Measurements from ENCODE around the gene GALNT2.

The GALNT2 gene

GRCh38 chr1:230126529-230127104 is 59.6 kb downstream of the GALNT2 start:
- no peak overlapping the region for H3K9ac ChIP-seq (ENCODE audit: low read length)
- no peak overlapping the region for H3K27ac ChIP-seq (ENCODE audit: low read depth, low read length)
- peaks cover 5% of the 10 kb centered on the region for H3K4me1 ChIP-seq (ENCODE audit: control insufficient read depth, insufficient read depth, low read length)
- peaks cover 6% of the 10 kb centered on the region for H3K36me3 ChIP-seq (ENCODE audit: control insufficient read depth, insufficient read depth, low read length)
- H3K4me3 ChIP-seq (ENCODE audit: low read length), result no peak overlapping the region
- no peaks in the 10 kb centered on the region for H3K27me3 ChIP-seq (ENCODE audit: control insufficient read depth, insufficient read depth, low read length)

GRCh38 chr1:230127105-230128054 is 60.3 kb downstream of the GALNT2 start:
- Histone ChIP-seq H3K4me3 (ENCODE audit: low read length) (no peak overlapping the region), H3K27me3 (ENCODE audit: control insufficient read depth, insufficient read depth, low read length) (no peaks in the 10 kb centered on the region), H3K9ac (ENCODE audit: low read length) (no peak overlapping the region), H3K27ac (ENCODE audit: low read depth, low read length) (no peak overlapping the region), H3K36me3 (ENCODE audit: control insufficient read depth, insufficient read depth, low read length) (peaks cover 6% of the 10 kb centered on the region), H3K4me1 (ENCODE audit: control insufficient read depth, insufficient read depth, low read length) (peaks cover 5% of the 10 kb centered on the region)

GRCh38 chr1:230128569-230129285 is 61.7 kb downstream of the GALNT2 start:
- Histone ChIP-seq H3K27me3 (ENCODE audit: control insufficient read depth, insufficient read depth, low read length) (no peaks in the 10 kb centered on the region), H3K9ac (ENCODE audit: low read length) (no peak overlapping the region), H3K4me1 (ENCODE audit: control insufficient read depth, insufficient read depth, low read length) (peaks cover 5% of the 10 kb centered on the region), H3K27ac (ENCODE audit: low read depth, low read length) (no peak overlapping the region), H3K36me3 (ENCODE audit: control insufficient read depth, insufficient read depth, low read length) (peaks cover 6% of the 10 kb centered on the region), H3K4me3 (ENCODE audit: low read length) (no peak overlapping the region)

- peaks cover 6% of the 10 kb centered on the region for H3K36me3 ChIP-seq (ENCODE audit: control insufficient read depth, insufficient read depth, low read length)
- no peaks in the 10 kb centered on the region for H3K27me3 ChIP-seq (ENCODE audit: control insufficient read depth, insufficient read depth, low read length)
- no peak overlapping the region for H3K27ac ChIP-seq (ENCODE audit: low read depth, low read length)
- no peak overlapping the region for H3K9ac ChIP-seq (ENCODE audit: low read length)
- peaks cover 5% of the 10 kb centered on the region for H3K4me1 ChIP-seq (ENCODE audit: control insufficient read depth, insufficient read depth, low read length)
- no peak overlapping the region for H3K4me3 ChIP-seq (ENCODE audit: low read length)
Measured at GRCh38 chr1:230129341-230129740, 62.3 kb downstream of the GALNT2 start.

- Histone ChIP-seq H3K4me1 (ENCODE audit: control insufficient read depth, insufficient read depth, low read length) (peaks cover 1% of the 10 kb centered on the region), H3K4me3 (ENCODE audit: low read length) (no peak overlapping the region)
Measured at GRCh38 chr1:230130172-230130944, 63.3 kb downstream of the GALNT2 start.

GRCh38 chr1:230131457-230131856 is 64.4 kb downstream of the GALNT2 start:
- H3K9ac ChIP-seq (ENCODE audit: low read length), result no peak overlapping the region
- H3K36me3 ChIP-seq (ENCODE audit: control insufficient read depth, insufficient read depth, low read length), result peaks cover 6% of the 10 kb centered on the region
- H3K27me3 ChIP-seq (ENCODE audit: control insufficient read depth, insufficient read depth, low read length), result no peaks in the 10 kb centered on the region
- H3K27ac ChIP-seq (ENCODE audit: low read depth, low read length), result no peak overlapping the region
- H3K4me1 ChIP-seq (ENCODE audit: control insufficient read depth, insufficient read depth, low read length), result no peaks in the 10 kb centered on the region
- no peak overlapping the region for H3K4me3 ChIP-seq (ENCODE audit: low read length)

More at GRCh38 chr1:230130172-230130944, 63.3 kb downstream of the GALNT2 start:
- no peak overlapping the region for H3K9ac ChIP-seq (ENCODE audit: low read length)
- H3K27ac ChIP-seq (ENCODE audit: low read depth, low read length), result no peak overlapping the region
- H3K27me3 ChIP-seq (ENCODE audit: control insufficient read depth, insufficient read depth, low read length), result no peaks in the 10 kb centered on the region
- peaks cover 6% of the 10 kb centered on the region for H3K36me3 ChIP-seq (ENCODE audit: control insufficient read depth, insufficient read depth, low read length)

- Histone ChIP-seq H3K4me1 (ENCODE audit: control insufficient read depth, insufficient read depth, low read length) (no peaks in the 10 kb centered on the region), H3K36me3 (ENCODE audit: control insufficient read depth, insufficient read depth, low read length) (peaks cover 6% of the 10 kb centered on the region), H3K4me3 (ENCODE audit: low read length) (no peak overlapping the region), H3K9ac (ENCODE audit: low read length) (no peak overlapping the region), H3K27ac (ENCODE audit: low read depth, low read length) (no peak overlapping the region), H3K27me3 (ENCODE audit: control insufficient read depth, insufficient read depth, low read length) (no peaks in the 10 kb centered on the region)
Measured at GRCh38 chr1:230132758-230133157, 65.7 kb downstream of the GALNT2 start.

GRCh38 chr1:230135726-230136125 is 68.7 kb downstream of the GALNT2 start:
- Histone ChIP-seq H3K4me1 (ENCODE audit: control insufficient read depth, insufficient read depth, low read length) (peaks cover 9% of the 10 kb centered on the region), H3K4me3 (ENCODE audit: low read length) (no peak overlapping the region), H3K27me3 (ENCODE audit: control insufficient read depth, insufficient read depth, low read length) (no peaks in the 10 kb centered on the region), H3K36me3 (ENCODE audit: control insufficient read depth, insufficient read depth, low read length) (no peaks in the 10 kb centered on the region), H3K9ac (ENCODE audit: low read length) (no peak overlapping the region), H3K27ac (ENCODE audit: low read depth, low read length) (no peak overlapping the region)

GRCh38 chr1:230136453-230137336 is 69.7 kb downstream of the GALNT2 start:
- H3K27me3 ChIP-seq (ENCODE audit: control insufficient read depth, insufficient read depth, low read length), result no peaks in the 10 kb centered on the region
- H3K9ac ChIP-seq (ENCODE audit: low read length), result no peak overlapping the region
- no peak overlapping the region for H3K27ac ChIP-seq (ENCODE audit: low read depth, low read length)
- H3K4me3 ChIP-seq (ENCODE audit: low read length), result no peak overlapping the region
- H3K4me1 ChIP-seq (ENCODE audit: control insufficient read depth, insufficient read depth, low read length), result peaks cover 12% of the 10 kb centered on the region
- H3K36me3 ChIP-seq (ENCODE audit: control insufficient read depth, insufficient read depth, low read length), result no peaks in the 10 kb centered on the region

GRCh38 chr1:230137337-230137815 is 70.3 kb downstream of the GALNT2 start:
- no peak overlapping the region for H3K9ac ChIP-seq (ENCODE audit: low read length)
- no peak overlapping the region for H3K27ac ChIP-seq (ENCODE audit: low read depth, low read length)
- H3K36me3 ChIP-seq (ENCODE audit: control insufficient read depth, insufficient read depth, low read length), result no peaks in the 10 kb centered on the region
- H3K27me3 ChIP-seq (ENCODE audit: control insufficient read depth, insufficient read depth, low read length), result no peaks in the 10 kb centered on the region
- H3K4me3 ChIP-seq (ENCODE audit: low read length), result no peak overlapping the region
- peaks cover 12% of the 10 kb centered on the region for H3K4me1 ChIP-seq (ENCODE audit: control insufficient read depth, insufficient read depth, low read length)

- H3K4me1 ChIP-seq (ENCODE audit: control insufficient read depth, insufficient read depth, low read length), result peaks cover 19% of the 10 kb centered on the region
- no peak overlapping the region for H3K9ac ChIP-seq (ENCODE audit: low read length)
- no peaks in the 10 kb centered on the region for H3K27me3 ChIP-seq (ENCODE audit: control insufficient read depth, insufficient read depth, low read length)
- no peak overlapping the region for H3K27ac ChIP-seq (ENCODE audit: low read depth, low read length)
- no peaks in the 10 kb centered on the region for H3K36me3 ChIP-seq (ENCODE audit: control insufficient read depth, insufficient read depth, low read length)
- H3K4me3 ChIP-seq (ENCODE audit: low read length), result no peak overlapping the region
Measured at GRCh38 chr1:230138561-230139239, 71.7 kb downstream of the GALNT2 start.

Data from rectal smooth muscle tissue (tissue), 1 donor.